Smooth muscle cell (in vitro differentiated cells): ENCODE results near the gene SPIRE2. TPM values are rescaled to one million over a fixed set of nuclear protein-coding genes. Genes with fewer than 3 reads are reported as not detected.

Experiments used
- DNase-seq: peaks from one replicate; lab custom pipeline; 2025; ENCODE audit not compliant: unreplicated experiment; lab: John Stamatoyannopoulos, UW
- H2AFZ ChIP-seq: fragments of 200-600 bp; sonication (generic); 2 replicates; pipeline ENCODE4 v1.6.0; 2016; ENCODE audit warnings: antibody characterized with exemption, low read depth, mild to moderate bottlenecking
- H3F3A ChIP-seq: fragments of 200-600 bp; sonication (generic); 2 replicates; pipeline ENCODE4 v1.6.0; 2017; ENCODE audit warnings: antibody characterized with exemption, low read depth
- H3K27ac ChIP-seq: fragments of 200-600 bp; sonication (generic); 2 replicates; pipeline ENCODE4 v1.5.1; 2016; ENCODE audit warnings: low read depth, mild to moderate bottlenecking
- H3K27me3 ChIP-seq: fragments of 200-600 bp; sonication (generic); 2 replicates; pipeline ENCODE4 v1.6.1; 2016; ENCODE audit warnings: low read depth, mild to moderate bottlenecking
- H3K36me3 ChIP-seq: fragments of 200-600 bp; sonication (generic); 2 replicates; pipeline ENCODE4 v1.5.1; 2016; ENCODE audit warnings: low read depth
- H3K4me1 ChIP-seq: fragments of 200-600 bp; sonication (generic); 2 replicates; pipeline ENCODE4 v1.5.1; 2016; ENCODE audit warnings: low read depth
- H3K4me2 ChIP-seq: fragments of 200-600 bp; sonication (generic); 2 replicates; pipeline ENCODE4 v1.6.0; 2016; ENCODE audit warnings: mild to moderate bottlenecking
- H3K4me3 ChIP-seq: fragments of 200-600 bp; sonication (generic); 2 replicates; pipeline ENCODE4 v1.5.1; 2016; ENCODE audit warnings: mild to moderate bottlenecking
- H3K79me2 ChIP-seq: fragments of 200-600 bp; sonication (generic); 2 replicates; pipeline ENCODE4 v1.6.0; 2016; ENCODE audit warnings: low read depth, mild to moderate bottlenecking
- H3K9ac ChIP-seq: fragments of 200-600 bp; sonication (generic); 2 replicates; pipeline ENCODE4 v1.6.0; 2016; ENCODE audit warnings: low read depth
- H3K9me3 ChIP-seq: fragments of 200-600 bp; sonication (generic); replicated peaks from 2 replicates; pipeline ENCODE4 v1.5.1; 2016; ENCODE audit warnings: low read depth
- H4K20me1 ChIP-seq: fragments of 200-600 bp; sonication (generic); 2 replicates; pipeline ENCODE4 v1.6.0; 2016; ENCODE audit warnings: low read depth
- WGBS: methylation state at CpG from one replicate; pipeline ENCODE4 v1.1.7; 2016; ENCODE audit warnings: low lambda C conversion rate; 5-methylcytosine and 5-hydroxymethylcytosine counted together
- polyA plus RNA-seq: library from polyadenylated mRNA; unstranded; fragments of >200 nt; fragmentation: Nextera tagmentation; extraction: Ambion mirVana; gene quantifications from 2 replicates; pipeline ENCODE4 v1.2.1, GENCODE V29; 2016
- total RNA-seq: library from RNA; depleted of rRNA; stranded (reverse); fragments of >200 nt; gene quantifications from 2 replicates; pipeline ENCODE4 v1.2.3, GENCODE V29; 2014
- TF ChIP-seq, protein P1 (sequence below): fragments of 200-600 bp; sonication (generic); IDR thresholded peaks from 2 replicates; pipeline ENCODE4 v1.5.1; 2017; ENCODE audit warnings: borderline replicate concordance, mild to moderate bottlenecking, antibody characterized with exemption; ENCODE audit not compliant: insufficient read depth, poor library complexity, severe bottlenecking

The SPIRE2 gene
- total and polyA plus RNA-seq, 2 experiments from 2014 or later: 1.1 to 1.4 TPM

GRCh38 chr16:89910717-89911354, 82.6 kb downstream of the SPIRE2 start:
- H3K9me3 ChIP-seq: no peaks in the 10 kb centered on the region
- no peaks in the 10 kb centered on the region for H3F3A ChIP-seq
- peaks cover 5% of the 10 kb centered on the region for H4K20me1 ChIP-seq
- H3K27ac ChIP-seq: no peak overlapping the region
- no peak overlapping the region for H3K4me3 ChIP-seq
- H2AFZ ChIP-seq: no peak overlapping the region
- no peak overlapping the region for H3K9ac ChIP-seq
- WGBS: 96% methylated on average over 24 of the region's 27 CpGs
- H3K4me2 ChIP-seq: no peak overlapping the region
- DNase-seq: no peak
- H3K79me2 ChIP-seq: no peaks in the 10 kb centered on the region
- H3K4me1 ChIP-seq: no peaks in the 10 kb centered on the region
- H3K36me3 ChIP-seq: no peaks in the 10 kb centered on the region
- TF ChIP-seq, protein P1, sequence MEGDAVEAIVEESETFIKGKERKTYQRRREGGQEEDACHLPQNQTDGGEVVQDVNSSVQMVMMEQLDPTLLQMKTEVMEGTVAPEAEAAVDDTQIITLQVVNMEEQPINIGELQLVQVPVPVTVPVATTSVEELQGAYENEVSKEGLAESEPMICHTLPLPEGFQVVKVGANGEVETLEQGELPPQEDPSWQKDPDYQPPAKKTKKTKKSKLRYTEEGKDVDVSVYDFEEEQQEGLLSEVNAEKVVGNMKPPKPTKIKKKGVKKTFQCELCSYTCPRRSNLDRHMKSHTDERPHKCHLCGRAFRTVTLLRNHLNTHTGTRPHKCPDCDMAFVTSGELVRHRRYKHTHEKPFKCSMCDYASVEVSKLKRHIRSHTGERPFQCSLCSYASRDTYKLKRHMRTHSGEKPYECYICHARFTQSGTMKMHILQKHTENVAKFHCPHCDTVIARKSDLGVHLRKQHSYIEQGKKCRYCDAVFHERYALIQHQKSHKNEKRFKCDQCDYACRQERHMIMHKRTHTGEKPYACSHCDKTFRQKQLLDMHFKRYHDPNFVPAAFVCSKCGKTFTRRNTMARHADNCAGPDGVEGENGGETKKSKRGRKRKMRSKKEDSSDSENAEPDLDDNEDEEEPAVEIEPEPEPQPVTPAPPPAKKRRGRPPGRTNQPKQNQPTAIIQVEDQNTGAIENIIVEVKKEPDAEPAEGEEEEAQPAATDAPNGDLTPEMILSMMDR: no peak
- H3K27me3 ChIP-seq: no peaks in the 10 kb centered on the region

DNA sequence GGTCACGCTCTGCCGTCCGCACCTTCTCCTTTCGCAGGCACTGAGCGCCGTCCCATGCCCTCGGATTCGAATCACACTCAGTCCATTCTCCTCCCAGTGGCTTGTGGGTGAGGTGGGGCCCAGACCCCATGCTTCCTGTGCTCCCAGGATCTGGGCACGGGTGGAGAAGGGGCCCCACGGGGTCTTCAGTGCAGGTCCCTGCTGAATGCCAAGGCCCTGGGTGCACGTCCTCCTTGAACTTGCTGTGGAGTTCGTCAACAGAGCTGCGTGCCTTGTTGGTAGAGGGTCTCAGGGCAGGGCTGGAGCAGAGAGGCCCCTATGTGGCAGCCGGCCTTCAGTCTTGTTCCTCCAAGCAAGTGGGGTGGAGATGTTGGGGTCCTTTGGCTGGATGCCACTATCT, 83.1 kb downstream of the SPIRE2 start:
- WGBS: 98% methylated on average over 14 of the region's 14 CpGs
- H3K4me2 ChIP-seq: no peak overlapping the region
- no peaks in the 10 kb centered on the region for H3K27me3 ChIP-seq
- TF ChIP-seq, protein P1: no peak
- no peak overlapping the region for H3K4me3 ChIP-seq
- DNase-seq: no peak
- no peak overlapping the region for H3K9ac ChIP-seq
- no peaks in the 10 kb centered on the region for H3K4me1 ChIP-seq
- no peak overlapping the region for H3K27ac ChIP-seq
- no peaks in the 10 kb centered on the region for H3K79me2 ChIP-seq
- no peak overlapping the region for H2AFZ ChIP-seq
- no peaks in the 10 kb centered on the region for H3F3A ChIP-seq
- no peaks in the 10 kb centered on the region for H3K9me3 ChIP-seq
- no peaks in the 10 kb centered on the region for H3K36me3 ChIP-seq
- H4K20me1 ChIP-seq: peaks cover 5% of the 10 kb centered on the region

DNA sequence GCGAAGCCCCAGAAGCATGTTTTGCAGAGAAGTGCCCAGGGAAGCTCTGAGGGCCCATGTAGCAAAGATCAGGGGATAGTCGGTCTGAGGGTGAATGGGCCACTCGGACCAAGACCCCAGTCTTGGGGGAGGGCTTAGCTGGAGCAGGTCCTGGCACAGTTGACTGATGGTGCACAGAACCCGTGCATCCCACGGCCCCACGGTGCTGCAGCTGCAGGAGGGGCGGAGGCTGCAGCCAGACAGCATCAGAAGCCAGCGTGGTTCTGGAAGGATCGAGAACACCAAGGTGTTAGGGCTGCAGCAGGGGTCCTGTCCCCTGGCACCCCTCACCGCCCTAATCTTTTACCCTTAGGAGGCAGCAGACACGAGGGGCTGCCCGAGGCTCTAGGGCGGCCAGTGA, 83.9 kb downstream of the SPIRE2 start:
- no peak for DNase-seq
- TF ChIP-seq, protein P1: no peak
- no peak overlapping the region for H3K27ac ChIP-seq
- H3K27me3 ChIP-seq: no peaks in the 10 kb centered on the region
- H3K79me2 ChIP-seq: no peaks in the 10 kb centered on the region
- H3K4me2 ChIP-seq: no peak overlapping the region
- no peaks in the 10 kb centered on the region for H3K36me3 ChIP-seq
- H3K9me3 ChIP-seq: no peaks in the 10 kb centered on the region
- H3K9ac ChIP-seq: no peak overlapping the region
- H3F3A ChIP-seq: no peaks in the 10 kb centered on the region
- H3K4me3 ChIP-seq: no peak overlapping the region
- no peak overlapping the region for H2AFZ ChIP-seq
- H3K4me1 ChIP-seq: no peaks in the 10 kb centered on the region
- WGBS: 98% methylated on average over 13 of the region's 13 CpGs
- peaks cover 5% of the 10 kb centered on the region for H4K20me1 ChIP-seq

DNA sequence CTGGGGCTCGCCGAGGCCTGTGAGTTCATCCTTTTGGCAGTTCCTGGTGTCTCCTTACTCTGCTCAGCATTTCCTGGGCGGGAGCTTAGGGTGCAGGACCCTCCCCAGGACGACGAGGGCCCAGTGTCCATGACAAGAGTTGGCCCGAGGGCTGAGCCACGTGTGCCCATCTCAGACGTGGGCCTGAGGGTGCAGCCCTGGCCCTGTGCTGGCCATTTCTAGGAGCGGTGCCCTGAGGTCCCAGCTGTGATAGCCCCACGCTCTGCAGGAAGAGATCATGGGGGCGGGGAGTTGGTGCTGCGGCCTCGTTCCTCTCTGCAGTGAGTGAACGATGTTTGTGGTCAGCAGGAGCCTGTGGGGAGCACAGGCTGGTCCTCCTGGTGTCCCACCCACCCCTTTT, 84.4 kb downstream of the SPIRE2 start:
- DNase-seq: no peak
- H3K4me2 ChIP-seq: no peak overlapping the region
- H2AFZ ChIP-seq: no peak overlapping the region
- H3K27ac ChIP-seq: no peak overlapping the region
- peaks cover 5% of the 10 kb centered on the region for H4K20me1 ChIP-seq
- no peaks in the 10 kb centered on the region for H3K79me2 ChIP-seq
- H3K4me1 ChIP-seq: peaks cover 4% of the 10 kb centered on the region
- 90% methylated on average over 14 of the region's 14 CpGs for WGBS
- H3K9ac ChIP-seq: no peak overlapping the region
- H3F3A ChIP-seq: peaks cover 2% of the 10 kb centered on the region
- TF ChIP-seq, protein P1: no peak
- H3K27me3 ChIP-seq: no peaks in the 10 kb centered on the region
- H3K36me3 ChIP-seq: no peaks in the 10 kb centered on the region
- H3K9me3 ChIP-seq: no peaks in the 10 kb centered on the region
- H3K4me3 ChIP-seq: no peak overlapping the region
